GM18502 (cell line): ENCODE data around the gene PAM16.
A peak's percentile ranks its signal among the peaks of the same experiment; 100 is the strongest.

Source experiments
- ATAC-seq: cut with Tn5 transposase; IDR thresholded peaks from one replicate; pipeline ENCODE4 v1.9.1; 2021; ENCODE audit warnings: mild to moderate bottlenecking; ENCODE audit not compliant: unreplicated experiment, poor library complexity

PAM16 gene

GRCh38 chr16:4372001-4372577 is 21.0 kb upstream of the PAM16 start:
- peak; percentile 34 for ATAC-seq

GRCh38 chr16:4371357-4372000 is 20.4 kb upstream of the PAM16 start, which contains the start of gene VASN:
VASN (plus strand) TSS chr16:4371848; CDS start chr16:4380878, 9,030 bp downstream.
- ATAC-seq, result peak; percentile 63

DNA sequence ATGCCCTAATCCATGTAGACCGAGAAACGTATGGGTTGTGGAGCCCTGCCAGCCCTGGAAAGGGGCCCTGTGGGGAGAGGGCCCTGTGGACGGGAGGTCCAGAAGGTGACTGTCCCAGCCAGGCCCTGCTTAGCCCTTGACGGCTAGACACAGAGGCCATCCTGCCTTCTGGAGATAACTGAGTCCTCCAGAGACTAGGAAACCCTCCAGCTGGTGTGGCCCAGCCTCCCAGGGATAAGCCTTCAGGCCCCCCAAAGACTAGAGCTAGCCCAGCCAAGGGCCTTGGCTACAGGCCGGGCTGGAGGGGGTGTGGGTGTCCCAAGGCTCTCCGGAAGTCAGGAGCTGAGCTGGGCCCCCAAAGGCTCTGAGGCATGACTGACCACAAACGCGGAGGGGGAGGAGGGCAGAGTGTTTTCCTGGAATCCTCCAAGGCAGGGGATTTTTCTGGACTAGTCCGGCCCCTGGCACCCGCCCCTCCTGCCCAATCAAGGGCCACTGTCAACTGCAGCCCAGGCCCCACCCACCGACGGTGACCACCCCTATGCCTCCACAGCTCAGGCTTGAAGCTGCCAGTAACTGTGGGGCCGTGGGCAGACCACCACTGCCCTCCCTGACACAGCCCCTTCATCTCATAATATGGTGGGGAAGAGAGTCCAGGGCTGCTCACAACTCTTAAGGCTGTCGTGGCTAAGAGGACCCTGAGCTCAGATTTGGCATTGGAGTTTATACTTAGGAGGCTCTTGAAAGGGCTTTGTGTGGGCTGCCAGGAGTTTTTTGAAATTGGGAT is 19.6 kb upstream of the PAM16 start:
- ATAC-seq, result no peak

- no peak for ATAC-seq
Measured at GRCh38 chr16:4370151-4370550, 19.0 kb upstream of the PAM16 start.

- ATAC-seq, result no peak
Measured at GRCh38 chr16:4369007-4369733, 18.0 kb upstream of the PAM16 start.

GRCh38 chr16:4367393-4367856 is 16.3 kb upstream of the PAM16 start:
- no peak for ATAC-seq

- no peak for ATAC-seq
Measured at GRCh38 chr16:4366016-4366415, 14.9 kb upstream of the PAM16 start.

- ATAC-seq, result no peak
Measured at GRCh38 chr16:4365615-4366014, 14.5 kb upstream of the PAM16 start.

- ATAC-seq, result peak; percentile 63
Measured at GRCh38 chr16:4365014-4365406, 13.9 kb upstream of the PAM16 start.

DNA sequence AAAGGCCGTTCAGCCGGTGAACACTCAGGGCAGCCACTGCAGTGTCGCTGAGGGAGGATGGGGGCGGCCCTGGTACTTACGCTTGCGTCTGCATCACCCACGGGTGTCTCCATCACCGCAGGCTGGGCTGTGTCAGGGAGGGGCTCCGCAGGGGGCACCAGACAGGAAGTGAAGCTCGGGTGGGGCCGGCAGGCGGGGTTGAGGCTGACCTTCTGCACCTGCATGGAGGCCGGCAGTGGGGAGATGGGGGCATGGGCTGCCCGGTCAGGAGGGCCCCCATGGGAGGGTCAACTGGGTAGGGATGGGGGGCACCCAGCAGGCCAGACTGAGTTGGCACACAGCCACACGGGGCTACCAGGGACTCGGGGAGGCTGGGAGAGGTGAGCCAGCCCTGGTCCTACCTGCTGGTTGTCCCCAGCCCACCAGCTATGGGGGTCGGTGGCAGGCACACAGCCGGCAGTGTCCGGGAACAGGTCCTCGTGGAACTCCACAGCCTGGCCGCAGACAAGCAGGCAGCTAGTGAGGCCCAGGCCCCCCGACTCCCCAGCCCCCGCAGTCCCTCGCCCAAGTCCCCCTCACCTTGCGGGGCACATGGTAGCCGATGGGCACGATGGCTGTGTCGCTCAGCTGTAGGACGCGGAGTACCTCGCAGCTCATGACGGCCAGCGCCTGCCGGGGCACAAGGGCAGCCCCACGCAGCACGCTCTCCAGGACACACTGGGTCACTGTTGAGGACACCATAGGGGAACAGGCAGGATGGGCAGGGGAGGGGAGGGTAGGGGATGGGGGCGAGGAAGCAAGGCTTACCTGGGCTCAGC is 13.3 kb upstream of the PAM16 start:
- no peak for ATAC-seq

DNA sequence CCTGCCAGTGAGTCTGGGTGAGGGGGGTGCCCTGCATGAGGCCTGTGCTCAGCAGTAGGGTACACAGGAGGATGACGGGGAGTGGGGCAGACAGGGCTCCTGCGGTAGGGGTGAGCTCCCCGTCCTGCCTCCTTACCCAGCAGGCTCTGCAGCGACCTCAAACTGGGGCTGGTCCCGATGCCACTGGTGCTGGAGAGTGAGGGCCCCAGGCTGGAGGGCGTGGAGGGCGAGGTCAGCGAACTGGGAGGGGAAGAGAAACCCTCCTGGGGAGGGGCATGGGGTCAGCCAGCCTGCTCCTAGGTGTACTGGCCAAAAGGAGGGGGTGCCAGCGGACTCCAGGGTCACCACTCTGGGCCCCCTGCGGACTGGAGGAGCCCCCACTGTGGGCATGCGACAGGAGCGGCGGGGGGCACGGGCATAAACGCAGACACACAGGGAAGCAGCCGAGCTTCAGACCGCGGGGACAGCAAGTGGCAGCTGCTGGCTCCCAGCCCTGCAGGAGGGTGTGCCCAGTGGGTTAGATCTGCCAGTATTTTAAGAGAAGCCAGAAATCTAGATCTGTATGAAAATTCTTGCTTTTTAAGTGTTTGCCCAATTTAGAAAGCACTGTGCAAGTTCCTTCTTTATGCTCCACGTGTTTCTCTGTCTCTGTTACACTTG is 11.5 kb upstream of the PAM16 start:
- ATAC-seq, result no peak

GRCh38 chr16:4361944-4362311 is 10.8 kb upstream of the PAM16 start:
- ATAC-seq, result no peak

DNA sequence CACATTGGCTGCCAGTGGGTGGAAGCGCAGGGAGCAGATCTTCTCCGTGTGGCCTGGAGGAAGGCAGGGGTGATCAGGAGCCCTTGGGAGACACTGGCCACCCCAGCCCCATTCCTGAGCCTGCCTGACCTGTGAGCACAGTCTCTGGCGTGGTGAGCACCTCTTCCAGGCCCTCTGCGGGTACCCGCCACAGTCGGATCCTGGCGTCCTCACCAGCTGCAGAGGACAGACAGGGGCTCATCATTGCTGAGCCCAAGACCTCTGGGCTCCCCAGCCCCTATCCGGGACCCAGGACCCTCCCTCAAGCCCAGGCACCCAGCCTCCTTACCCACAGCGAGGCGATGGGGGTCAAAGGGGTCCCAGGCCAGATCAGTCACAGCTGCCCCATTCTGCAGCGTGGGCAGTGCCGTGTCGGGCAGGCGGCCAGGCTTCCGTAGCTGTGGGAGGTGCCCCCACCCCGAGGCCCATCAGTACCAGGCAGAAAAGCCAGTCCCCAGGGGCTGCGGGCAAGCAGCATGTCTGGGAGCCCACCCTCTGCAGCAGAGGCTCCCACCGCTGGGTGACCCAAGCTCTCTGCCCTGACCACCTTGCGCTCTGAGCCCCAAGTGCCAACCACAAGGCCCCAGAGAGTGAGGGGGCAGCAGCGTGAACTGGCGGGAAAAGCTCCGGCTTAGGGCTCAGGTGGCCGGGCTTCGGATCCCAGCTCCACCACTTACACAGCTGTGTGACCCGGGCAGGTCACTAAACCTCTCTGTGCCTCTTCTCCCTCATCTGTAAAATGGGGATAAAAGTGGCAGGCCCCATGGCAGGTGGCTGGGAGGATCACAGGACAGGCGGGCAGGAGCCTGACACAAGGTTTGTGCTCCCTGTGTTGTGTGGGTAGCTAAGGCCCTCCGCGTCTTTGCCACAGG is 10.2 kb upstream of the PAM16 start:
- no peak for ATAC-seq

DNA sequence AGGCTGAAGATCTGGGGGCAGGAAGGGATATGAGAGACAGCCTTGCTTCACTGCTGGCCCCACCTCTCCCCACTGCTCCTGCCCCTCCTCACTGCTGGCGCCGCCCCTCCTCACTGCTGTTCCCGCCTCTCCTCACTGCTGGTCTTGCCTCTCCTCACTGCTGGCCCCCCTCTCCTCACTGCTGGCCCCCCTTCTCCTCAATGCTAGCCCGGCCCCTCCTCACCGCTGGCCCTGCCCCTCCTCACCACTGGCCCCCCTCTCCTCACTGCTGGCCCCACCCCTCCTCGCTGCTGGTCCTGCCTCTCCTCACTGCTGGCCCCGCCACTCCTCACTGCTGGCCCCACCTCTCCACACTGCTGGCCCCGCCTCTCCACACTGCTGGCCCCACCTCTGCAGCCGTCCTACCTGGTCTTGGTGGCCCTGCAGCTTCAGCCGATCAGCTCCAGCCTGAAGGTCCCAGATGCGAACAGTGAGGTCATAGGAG is 9.5 kb upstream of the PAM16 start:
- no peak for ATAC-seq

DNA sequence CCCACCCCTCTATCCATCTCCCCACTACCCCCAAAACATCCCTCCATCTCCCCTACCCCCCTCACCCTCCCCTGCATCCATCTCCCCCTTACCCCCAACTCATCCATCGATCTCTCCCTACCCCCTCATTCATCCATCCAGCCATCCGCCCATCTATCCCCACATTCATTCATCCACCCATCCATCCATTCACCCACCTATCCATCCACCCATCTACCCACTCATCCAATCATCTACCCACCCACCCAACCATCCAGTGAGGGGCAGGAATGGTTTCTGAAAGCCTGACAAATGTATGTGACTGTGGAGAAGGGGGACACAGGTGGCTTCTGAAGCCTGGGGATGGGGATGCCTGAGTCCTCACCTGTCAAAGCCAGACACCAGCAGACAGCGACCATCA is 8.8 kb upstream of the PAM16 start:
- ATAC-seq, result no peak

GRCh38 chr16:4358831-4359561 is 7.9 kb upstream of the PAM16 start:
- ATAC-seq, result no peak

DNA sequence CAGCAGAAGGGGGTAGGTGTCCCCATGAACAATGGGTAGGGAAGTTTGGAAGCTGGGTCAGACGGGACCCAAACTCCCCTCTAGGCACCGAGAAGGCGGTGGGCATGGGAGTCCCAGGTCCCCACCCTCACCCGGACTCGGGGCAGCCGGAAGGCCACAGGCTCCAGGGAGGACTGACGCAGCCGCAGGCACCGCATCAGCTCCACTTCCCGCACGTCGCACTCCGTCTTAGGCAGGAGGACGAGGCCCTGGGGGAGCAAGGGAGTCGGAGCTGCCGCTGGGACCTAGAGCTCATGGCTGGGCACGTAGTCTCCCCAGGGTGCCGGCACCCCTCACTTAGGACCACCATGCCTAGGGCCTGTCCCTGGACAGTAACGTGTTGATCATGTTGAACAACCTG is 7.1 kb upstream of the PAM16 start:
- ATAC-seq, result no peak

DNA sequence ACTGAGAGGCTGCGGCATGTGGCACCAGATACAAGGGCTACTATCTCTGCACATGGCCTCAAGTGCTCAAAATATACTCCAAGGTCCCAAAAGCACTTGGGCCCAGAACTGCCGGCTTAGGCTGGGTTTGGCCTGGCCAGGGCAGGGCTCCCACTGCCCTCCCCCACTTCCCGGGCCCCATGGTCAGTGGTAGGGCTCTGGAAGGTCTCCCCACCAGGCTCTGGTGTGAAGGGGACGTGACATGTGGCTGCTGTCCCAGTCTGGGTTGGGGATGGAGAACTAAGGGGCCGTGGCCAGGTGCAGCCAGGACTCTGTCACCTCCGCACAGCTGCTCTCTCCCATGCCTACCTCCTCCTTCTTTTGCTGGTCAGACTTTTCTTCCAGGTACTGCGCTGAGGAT is 5.7 kb upstream of the PAM16 start:
- no peak for ATAC-seq
